IMR-90 (cell line): ENCODE measurements around the gene MGAT4A. TPM values are rescaled to one million over a fixed set of nuclear protein-coding genes. Genes with fewer than 3 reads are reported as not detected.

ENCODE experiments used
- ATAC-seq: fragments of 200-7000 bp; cut with Tn5 transposase; 2 replicates; pipeline ENCODE4 v1.9.1; 2020; ENCODE audit warnings: low read depth, mild to moderate bottlenecking, moderate library complexity
- BruUV-seq: library from RNA; stranded (reverse); fragments of 400-500 nt; replicated peaks from 2 replicates; lab custom pipeline; 2021; lab: Mats Ljungman, UMichigan
- CTCF ChIA-PET: fragments of 300-600 bp; formaldehyde crosslinking; extraction: SDS; loops from one replicate; lab custom pipeline; 2021; ENCODE audit warnings: antibody characterized with exemption; lab: Yijun Ruan, JAX
- POLR2A ChIA-PET: fragments of 300-600 bp; sonication (Branson Sonifier 250); formaldehyde crosslinking; loops from one replicate; lab custom pipeline; 2022; ENCODE audit warnings: antibody characterized with exemption; ENCODE audit not compliant: unreplicated experiment; lab: Charles Lee
- DNase-seq: peaks from one replicate; pipeline ENCODE4 v3.0.0; 2013
- H2AFZ ChIP-seq: replicated peaks from 2 replicates; pipeline ENCODE3; 2013; ENCODE audit warnings: low read length, mild to moderate bottlenecking; ENCODE audit not compliant: poor library complexity
- H2AK5ac ChIP-seq: 2 replicates; pipeline ENCODE4 v1.6.1; 2013; ENCODE audit warnings: low read depth, low read length, inconsistent platforms
- H2AK9ac ChIP-seq: replicated peaks from 2 replicates; pipeline ENCODE3; 2013; ENCODE audit warnings: mild to moderate bottlenecking, low read depth, low read length, moderate library complexity; ENCODE audit not compliant: poor library complexity
- H2BK120ac ChIP-seq: 2 replicates; pipeline ENCODE4 v1.6.1; 2013; ENCODE audit warnings: low read depth, low read length, inconsistent platforms
- H2BK15ac ChIP-seq: 3 replicates; pipeline ENCODE4 v1.6.1; 2013; ENCODE audit warnings: low read depth, low read length, inconsistent platforms
- H2BK20ac ChIP-seq: 2 replicates; pipeline ENCODE4 v1.6.1; 2013; ENCODE audit warnings: low read depth, mild to moderate bottlenecking, inconsistent platforms, low read length, moderate library complexity
- H2BK5ac ChIP-seq: 2 replicates; pipeline ENCODE4 v1.6.1; 2013; ENCODE audit warnings: mild to moderate bottlenecking, low read depth, low read length, inconsistent platforms; ENCODE audit not compliant: poor library complexity, severe bottlenecking
- H3K14ac ChIP-seq: replicated peaks from 2 replicates; pipeline ENCODE4 v1.6.1; 2013; ENCODE audit warnings: low read depth, low read length, inconsistent platforms
- H3K18ac ChIP-seq: 2 replicates; pipeline ENCODE4 v1.6.1; 2013; ENCODE audit warnings: low read depth, low read length, control low read depth
- H3K23ac ChIP-seq: 2 replicates; pipeline ENCODE4 v1.6.1; 2013; ENCODE audit warnings: low read depth, low read length, inconsistent platforms
- H3K27ac ChIP-seq: 2 replicates; pipeline ENCODE4 v1.5.1; 2013; ENCODE audit warnings: mild to moderate bottlenecking, control low read depth, low read length; ENCODE audit not compliant: insufficient read depth
- H3K27me3 ChIP-seq: 2 replicates; pipeline ENCODE4 v1.6.1; 2013; ENCODE audit warnings: low read length; ENCODE audit not compliant: control insufficient read depth, insufficient read depth
- H3K36me3 ChIP-seq: 2 replicates; pipeline ENCODE4 v1.6.1; 2013; ENCODE audit warnings: low read length, mixed read lengths; ENCODE audit not compliant: control insufficient read depth, insufficient read depth
- H3K4ac ChIP-seq: 2 replicates; pipeline ENCODE4 v1.6.1; 2013; ENCODE audit warnings: low read depth, low read length, inconsistent platforms
- H3K4me1 ChIP-seq: 2 replicates; pipeline ENCODE4 v1.6.1; 2013; ENCODE audit warnings: low read length, mixed read lengths; ENCODE audit not compliant: control insufficient read depth, insufficient read depth
- H3K4me2 ChIP-seq: 2 replicates; pipeline ENCODE4 v1.6.1; 2013; ENCODE audit warnings: low read depth, mild to moderate bottlenecking, control low read depth, low read length, moderate library complexity
- H3K4me3 ChIP-seq: 2 replicates; pipeline ENCODE4 v1.5.1; 2013; ENCODE audit warnings: low read depth, mild to moderate bottlenecking, control low read depth, low read length, moderate library complexity; ENCODE audit not compliant: insufficient read depth
- H3K56ac ChIP-seq: 2 replicates; pipeline ENCODE4 v1.6.1; 2013; ENCODE audit warnings: low read length, inconsistent platforms; ENCODE audit not compliant: insufficient read depth; ENCODE audit errors: extremely low read depth
- H3K79me1 ChIP-seq, 2 experiments: 2 replicates each; pipeline ENCODE4 v1.6.1; 2013; ENCODE audit warnings: low read length in 2 of 2, inconsistent platforms in 1 of 2, low read depth in 1 of 2
- H3K9ac ChIP-seq: 2 replicates; pipeline ENCODE4 v1.6.1; 2013; ENCODE audit warnings: low read depth, low read length, control low read depth
- H3K9me1 ChIP-seq: 2 replicates; pipeline ENCODE4 v1.6.1; 2013; ENCODE audit warnings: low read length, inconsistent platforms; ENCODE audit not compliant: insufficient read depth
- H3K9me3 ChIP-seq: 2 replicates; pipeline ENCODE4 v1.6.1; 2013; ENCODE audit warnings: low read length; ENCODE audit not compliant: control insufficient read depth, insufficient read depth
- H4K20me1 ChIP-seq: 2 replicates; pipeline ENCODE4 v1.6.1; 2013; ENCODE audit warnings: low read length, inconsistent platforms; ENCODE audit not compliant: insufficient read depth
- H4K5ac ChIP-seq: 2 replicates; pipeline ENCODE4 v1.6.1; 2013; ENCODE audit warnings: mild to moderate bottlenecking, low read depth, low read length, control low read depth
- H4K8ac ChIP-seq, 2 experiments: 2 replicates each; pipeline ENCODE4 v1.6.1; 2013; ENCODE audit warnings: low read depth in 2 of 2, low read length in 2 of 2, control low read depth in 1 of 2, inconsistent platforms in 1 of 2
- H4K91ac ChIP-seq: 2 replicates; pipeline ENCODE4 v1.6.1; 2013; ENCODE audit warnings: low read depth, low read length, inconsistent platforms; ENCODE audit not compliant: insufficient read depth
- BHLHE40 ChIP-seq: fragments of 150-350 bp; IDR thresholded peaks from 2 replicates; pipeline ENCODE4 v1.6.1; 2016; ENCODE audit warnings: mild to moderate bottlenecking, low read depth, low read length
- CEBPB ChIP-seq: IDR thresholded peaks from 2 replicates; pipeline ENCODE4 v1.6.1; 2012; ENCODE audit warnings: low read depth, low read length, improper control_type of control experiment
- CHD1 ChIP-seq: IDR thresholded peaks from 2 replicates; pipeline ENCODE4 v1.6.1; 2012; ENCODE audit warnings: low read depth, low read length, improper control_type of control experiment
- FOS ChIP-seq: fragments of 150-350 bp; IDR thresholded peaks from 2 replicates; pipeline ENCODE4 v1.6.1; 2016; ENCODE audit warnings: low read depth, low read length
- MAFK ChIP-seq: IDR thresholded peaks from 2 replicates; pipeline ENCODE4 v1.6.1; 2012; ENCODE audit warnings: low read depth, low read length, improper control_type of control experiment
- MAZ ChIP-seq: IDR thresholded peaks from 2 replicates; pipeline ENCODE4 v1.6.1; 2012; ENCODE audit warnings: low read depth, mild to moderate bottlenecking, low read length, improper control_type of control experiment, moderate library complexity, borderline replicate concordance
- MXI1 ChIP-seq: IDR thresholded peaks from 2 replicates; pipeline ENCODE4 v1.6.1; 2012; ENCODE audit warnings: low read depth, mild to moderate bottlenecking, low read length, moderate library complexity, borderline replicate concordance
- NFE2L2 ChIP-seq: fragments of 150-350 bp; IDR thresholded peaks from 2 replicates; pipeline ENCODE4 v1.6.1; 2016; ENCODE audit warnings: low read depth, mild to moderate bottlenecking, low read length
- POLR2A ChIP-seq: IDR thresholded peaks from 2 replicates; pipeline ENCODE4 v1.6.1; 2012; ENCODE audit warnings: mild to moderate bottlenecking, low read depth, low read length
- RAD21 ChIP-seq: IDR thresholded peaks from 2 replicates; pipeline ENCODE4 v1.6.1; 2012; ENCODE audit warnings: low read length, improper control_type of control experiment
- RCOR1 ChIP-seq: IDR thresholded peaks from 2 replicates; pipeline ENCODE4 v1.6.1; 2012; ENCODE audit warnings: mild to moderate bottlenecking, low read length, improper control_type of control experiment; ENCODE audit not compliant: insufficient replicate concordance
- RFX5 ChIP-seq: IDR thresholded peaks from 2 replicates; pipeline ENCODE4 v1.8.0; 2012; ENCODE audit warnings: low read depth, mild to moderate bottlenecking, low read length, moderate library complexity
- SMC3 ChIP-seq: fragments of 150-350 bp; IDR thresholded peaks from 2 replicates; pipeline ENCODE4 v1.6.1; 2016; ENCODE audit warnings: low read depth, mild to moderate bottlenecking, antibody characterized with exemption, low read length, moderate library complexity
- WGBS, 2 experiments: methylation state at CpG; one replicate each; pipeline versions ENCODE4 v1.1.5 to v1.1.7; 2013; ENCODE audit warnings: missing lambda C conversion rate in 2 of 2; ENCODE audit not compliant: insufficient read length in 1 of 2; ENCODE audit errors: extremely low coverage in 2 of 2; 5-methylcytosine and 5-hydroxymethylcytosine counted together
- dilution Hi-C: fragments of 300-500 bp; cut with HindIII; formaldehyde crosslinking; loops from one replicate; pipeline ENCODE4 v1.14.3; 2018; ENCODE audit warnings: low sequenced_read_pairs; ENCODE audit not compliant: unreplicated experiment
- in situ Hi-C: fragments of 300-500 bp; cut with MboI; formaldehyde crosslinking; loops from 3 replicates; pipeline ENCODE4 v1.14.3; 2019; ENCODE audit warnings: low sequenced_read_pairs, inconsistent platforms, mixed read lengths
- intact Hi-C: fragments of 100-400 bp; cut with micrococcal nuclease; formaldehyde crosslinking; loops from 2 replicates; pipeline ENCODE4 v1.10.0; 2022
- polyA plus RNA-seq, 3 experiments: library from polyadenylated mRNA; depleted of rRNA; stranded (reverse); fragments of >200 nt; gene quantifications; 2 replicates each; pipeline ENCODE4 v1.2.3, GENCODE V29; 2012; ENCODE audit warnings: low replicate concordance in 1 of 3
- total RNA-seq: library from RNA; depleted of rRNA; stranded (reverse); fragments of >200 nt; gene quantifications from 2 replicates; pipeline ENCODE4 v1.2.3, GENCODE V29; 2012
- TF ChIP-seq, protein P1 (sequence below): fragments of 150-350 bp; IDR thresholded peaks from 2 replicates; pipeline ENCODE4 v1.6.1; 2017; ENCODE audit warnings: mild to moderate bottlenecking, antibody characterized with exemption, low read length, low read depth

The MGAT4A gene
- total and polyA plus RNA-seq, 2 of the 4 experiments (the other 2 are of a cell fraction) = under 0.01 TPM; not detected in 1

- H2AK5ac ChIP-seq = no peak overlapping the region
- no peak overlapping the region for H4K91ac ChIP-seq
- H2BK5ac ChIP-seq = no peak overlapping the region
- dilution Hi-C loops (no loop called here), intact Hi-C loops (no loop called here), in situ Hi-C loops (no loop called here)
- peaks cover 28% of the 10 kb centered on the region for H3K27me3 ChIP-seq
- ATAC-seq = no peak
- H2BK20ac ChIP-seq = no peak overlapping the region
- peak overlapping the region; percentile 84 for H3K4me2 ChIP-seq
- no peak overlapping the region for H3K9ac ChIP-seq
- TF ChIP-seq, protein P1, sequence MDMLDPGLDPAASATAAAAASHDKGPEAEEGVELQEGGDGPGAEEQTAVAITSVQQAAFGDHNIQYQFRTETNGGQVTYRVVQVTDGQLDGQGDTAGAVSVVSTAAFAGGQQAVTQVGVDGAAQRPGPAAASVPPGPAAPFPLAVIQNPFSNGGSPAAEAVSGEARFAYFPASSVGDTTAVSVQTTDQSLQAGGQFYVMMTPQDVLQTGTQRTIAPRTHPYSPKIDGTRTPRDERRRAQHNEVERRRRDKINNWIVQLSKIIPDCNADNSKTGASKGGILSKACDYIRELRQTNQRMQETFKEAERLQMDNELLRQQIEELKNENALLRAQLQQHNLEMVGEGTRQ = no peak
- TF ChIP-seq BHLHE40 (no peak), RAD21 (no peak), FOS (no peak), RCOR1 (no peak), CEBPB (no peak), MXI1 (no peak), POLR2A (no peak), NFE2L2 (no peak), SMC3 (no peak), RFX5 (no peak), MAFK (no peak), CHD1 (no peak), MAZ (no peak)
- no peak for DNase-seq
- CTCF ChIA-PET = no interaction called here
- peak overlapping the region; percentile 73 for H2AK9ac ChIP-seq
- peak overlapping the region; percentile 18; the same call in 1 of the 2 replicates for H3K4me3 ChIP-seq
- no peak overlapping the region for H2BK120ac ChIP-seq
- no peaks in the 10 kb centered on the region for H4K20me1 ChIP-seq
- POLR2A ChIA-PET = no interaction called here
- H2BK15ac ChIP-seq = no peak overlapping the region
- H3K23ac ChIP-seq = no peak overlapping the region
- no peaks in the 10 kb centered on the region; the same call in 1 of the 2 replicates for H3K9me1 ChIP-seq
- no peaks in the 10 kb centered on the region for H3K36me3 ChIP-seq
- H3K14ac ChIP-seq = no peak overlapping the region
- H3K27ac ChIP-seq = no peak overlapping the region
- no peak overlapping the region for H3K4ac ChIP-seq
- H4K5ac ChIP-seq = no peak overlapping the region
- no peak overlapping the region for H3K56ac ChIP-seq
- H3K9me3 ChIP-seq = no peaks in the 10 kb centered on the region
- H3K4me1 ChIP-seq = peaks cover 2% of the 10 kb centered on the region; the same call in 1 of the 2 replicates
- 2% methylated on average over 12 of the region's 45 CpGs; no CpG with 5 or more reads in 1 of the 2 experiments for WGBS, 2 experiments
- no peak overlapping the region for H4K8ac ChIP-seq
- H3K79me1 ChIP-seq = no peaks in the 10 kb centered on the region
- peak overlapping the region; percentile 69 for H2AFZ ChIP-seq
- BruUV-seq = no TSS peak
- no peak overlapping the region for H3K18ac ChIP-seq
Measured at GRCh38 chr2:98730053-98730706, 752 bp downstream of the MGAT4A start.
